ENCODE data around the gene KISS1R. TPM values are rescaled to one million over a fixed set of nuclear protein-coding genes. Genes with fewer than 3 reads are reported as not detected.

The KISS1R gene
- total RNA-seq, 5 donors from 2014 or later (not counting 1 experiment from before 2014, with no cell fraction given) = 1.5 to 4.9 (median 2.8) TPM

DNA sequence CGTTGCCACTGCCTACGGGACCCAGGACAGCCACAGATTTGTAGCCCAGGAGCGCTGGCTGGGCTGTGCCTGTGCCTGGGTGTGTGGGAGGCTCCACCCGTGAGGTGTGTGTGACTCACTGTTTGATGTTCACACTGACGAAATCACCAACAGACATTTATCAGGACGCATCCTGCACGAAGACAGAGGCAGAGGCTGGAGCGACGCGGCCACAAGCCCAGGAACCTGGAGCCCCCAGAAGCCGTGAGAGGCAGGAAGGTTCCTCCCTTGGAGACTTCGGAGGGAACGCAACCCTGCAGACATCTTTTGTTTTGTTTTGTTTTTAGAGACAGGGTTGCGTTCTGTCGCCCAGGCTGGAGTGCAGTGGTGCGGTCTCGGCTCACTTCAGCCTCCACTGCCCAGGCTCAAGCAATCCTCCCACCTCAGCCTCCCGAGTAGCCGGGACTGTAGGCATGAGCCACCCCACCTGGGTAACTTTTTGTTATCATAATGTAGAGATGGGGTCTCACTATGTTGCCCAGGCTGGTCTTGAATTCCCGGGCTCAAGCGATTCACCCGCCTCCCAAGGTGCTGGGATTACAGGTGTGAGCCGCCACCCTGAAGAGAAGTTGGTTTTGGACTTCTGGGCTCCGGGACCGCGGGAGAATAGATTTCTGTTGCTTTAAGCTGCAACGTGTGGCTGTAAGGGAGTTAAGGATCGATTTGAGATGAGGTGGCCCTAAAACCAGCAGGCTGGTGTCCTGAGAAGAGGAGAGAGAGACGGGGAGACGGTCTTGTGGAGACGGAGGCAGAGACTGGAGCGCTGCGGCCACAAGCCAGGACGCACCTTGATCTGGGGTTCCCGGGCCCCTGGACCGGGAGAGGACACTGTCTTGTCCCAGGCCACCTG is 42.1 kb downstream of the KISS1R start:
- H3K4me1 Mint-ChIP-seq = peaks cover 0 to 8% (median 4%) of the 10 kb centered on the region in 3 donors
- Histone ChIP-seq H3K27me3 (replicated peaks in 1 of 2; ENCODE audit: control insufficient read depth in 2 of 2, extremely low read depth in 1 of 2, insufficient read depth in 2 of 2, low read length in 1 of 2) (no peaks in the 10 kb centered on the region), H3K27ac (ENCODE audit: low read length) (no peak overlapping the region), H3K9me3 (no peaks in the 10 kb centered on the region), H3K36me3 (ENCODE audit: control insufficient read depth in 2 of 2, extremely low read depth in 1 of 2, insufficient read depth in 1 of 2, low read length in 1 of 2) (peaks cover 0 to under 1% of the 10 kb centered on the region in 2 donors), H3K4me3 (ENCODE audit: control insufficient read depth in 1 of 2, extremely low read depth in 1 of 2, low read length in 1 of 2) (no peak overlapping the region), H3K4me1 (ENCODE audit: control insufficient read depth in 1 of 2, extremely low read depth in 1 of 2, insufficient read depth in 2 of 2, low read length in 2 of 2) (peaks cover 0 to 9% of the 10 kb centered on the region in 2 experiments)
- WGBS (ENCODE audit: insufficient coverage) = 87% methylated on average over 20 of the region's 36 CpGs
- H3K27ac Mint-ChIP-seq = no peak overlapping the region
- POLR2A ChIA-PET = interaction anchor here in 1 of 2 donors (0.7 kb wide), 1 partner anchor 365 kb away, joined by 3 read pairs; no protein-coding TSS in a partner anchor
- CTCF ChIA-PET = no interaction called here
- no peak for DNase-seq
- H3K9me3 Mint-ChIP-seq = no peaks in the 10 kb centered on the region
- H3K27me3 Mint-ChIP-seq = no peaks in the 10 kb centered on the region
- H3K4me3 Mint-ChIP-seq = no peak overlapping the region
- ATAC-seq (replicated peaks in 1 of 4) = peak in 1 of 4 experiments; percentile 53
- H3K36me3 Mint-ChIP-seq = no peaks in the 10 kb centered on the region

DNA sequence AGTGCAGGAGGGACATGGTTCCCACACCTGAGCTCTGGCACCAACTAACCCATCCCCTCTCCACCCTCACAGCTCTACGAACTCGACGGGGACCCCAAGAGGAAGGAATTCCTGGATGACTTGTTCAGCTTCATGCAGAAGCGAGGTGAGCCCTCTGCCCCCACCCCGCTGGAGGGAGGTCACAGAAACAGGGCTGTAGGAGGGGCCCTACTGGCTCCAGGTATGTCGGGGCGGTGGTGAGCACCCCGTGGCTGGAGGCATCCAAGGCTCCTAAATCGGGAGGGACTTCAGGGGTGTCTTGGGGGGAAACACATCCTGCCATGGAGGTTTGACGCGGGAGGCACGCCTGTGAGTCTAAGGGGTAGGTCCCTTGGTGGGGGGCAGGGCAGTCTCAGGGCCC is 42.9 kb downstream of the KISS1R start:
- ChIA-PET CTCF (no interaction called here), POLR2A (no interaction called here)
- no peak for ATAC-seq (replicated peaks in 1 of 4)
- Mint-ChIP-seq H3K4me1 (peaks cover 0 to 8% (median 3%) of the 10 kb centered on the region in 3 donors), H3K27ac (no peak overlapping the region), H3K4me3 (no peak overlapping the region), H3K9me3 (no peaks in the 10 kb centered on the region), H3K27me3 (no peaks in the 10 kb centered on the region), H3K36me3 (peaks cover 3% of the 10 kb centered on the region)
- H3K9me3 ChIP-seq = no peaks in the 10 kb centered on the region
- H3K4me1 ChIP-seq (ENCODE audit: control insufficient read depth in 1 of 2, extremely low read depth in 1 of 2, insufficient read depth in 2 of 2, low read length in 2 of 2) = peaks cover 0 to 6% of the 10 kb centered on the region in 2 experiments
- no peak overlapping the region for H3K4me3 ChIP-seq (ENCODE audit: control insufficient read depth in 1 of 2, extremely low read depth in 1 of 2, low read length in 1 of 2)
- WGBS (ENCODE audit: insufficient coverage) = 79% methylated on average over 9 of the region's 12 CpGs
- peaks cover 0 to 5% of the 10 kb centered on the region in 2 donors for H3K36me3 ChIP-seq (ENCODE audit: control insufficient read depth in 2 of 2, extremely low read depth in 1 of 2, insufficient read depth in 1 of 2, low read length in 1 of 2)
- no peak overlapping the region for H3K27ac ChIP-seq (ENCODE audit: low read length)
- H3K27me3 ChIP-seq (replicated peaks in 1 of 2; ENCODE audit: control insufficient read depth in 2 of 2, extremely low read depth in 1 of 2, insufficient read depth in 2 of 2, low read length in 1 of 2) = no peaks in the 10 kb centered on the region
- no peak for DNase-seq

DNA sequence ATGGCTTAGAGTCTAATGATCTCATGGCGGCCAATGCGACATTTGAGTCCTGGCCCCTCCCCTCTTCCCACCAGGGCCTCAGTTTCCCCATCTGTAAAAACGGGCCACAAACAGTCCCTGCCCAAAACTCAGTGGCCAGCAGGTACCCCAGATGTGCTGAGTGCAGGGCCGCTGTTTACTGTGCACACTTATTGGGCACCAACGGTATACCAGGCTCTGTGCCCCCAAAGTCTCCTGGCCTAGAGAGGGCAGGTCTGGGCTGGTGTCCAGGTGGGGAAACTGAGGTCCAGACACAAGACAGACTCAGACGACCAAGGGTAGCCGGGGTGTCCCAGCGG is 43.4 kb downstream of the KISS1R start:
- H3K4me3 ChIP-seq (ENCODE audit: control insufficient read depth in 1 of 2, extremely low read depth in 1 of 2, low read length in 1 of 2) = no peak overlapping the region
- Mint-ChIP-seq H3K4me3 (no peak overlapping the region), H3K4me1 (peaks cover 0 to 8% (median 3%) of the 10 kb centered on the region in 3 donors), H3K27ac (no peak overlapping the region), H3K27me3 (no peaks in the 10 kb centered on the region), H3K36me3 (peaks cover 7% of the 10 kb centered on the region), H3K9me3 (no peaks in the 10 kb centered on the region)
- peaks cover 0 to 5% of the 10 kb centered on the region in 2 donors for H3K36me3 ChIP-seq (ENCODE audit: control insufficient read depth in 2 of 2, extremely low read depth in 1 of 2, insufficient read depth in 1 of 2, low read length in 1 of 2)
- CTCF ChIA-PET = no interaction called here
- DNase-seq (no peak), ATAC-seq (replicated peaks in 1 of 4) (no peak)
- peaks cover 0 to 6% of the 10 kb centered on the region in 2 experiments for H3K4me1 ChIP-seq (ENCODE audit: control insufficient read depth in 1 of 2, extremely low read depth in 1 of 2, insufficient read depth in 2 of 2, low read length in 2 of 2)
- H3K27ac ChIP-seq (ENCODE audit: low read length) = no peak overlapping the region
- no peaks in the 10 kb centered on the region for H3K27me3 ChIP-seq (replicated peaks in 1 of 2; ENCODE audit: control insufficient read depth in 2 of 2, extremely low read depth in 1 of 2, insufficient read depth in 2 of 2, low read length in 1 of 2)
- no peaks in the 10 kb centered on the region for H3K9me3 ChIP-seq
- POLR2A ChIA-PET = no interaction called here
- WGBS (ENCODE audit: insufficient coverage) = 86% methylated on average over 7 of the region's 8 CpGs

DNA sequence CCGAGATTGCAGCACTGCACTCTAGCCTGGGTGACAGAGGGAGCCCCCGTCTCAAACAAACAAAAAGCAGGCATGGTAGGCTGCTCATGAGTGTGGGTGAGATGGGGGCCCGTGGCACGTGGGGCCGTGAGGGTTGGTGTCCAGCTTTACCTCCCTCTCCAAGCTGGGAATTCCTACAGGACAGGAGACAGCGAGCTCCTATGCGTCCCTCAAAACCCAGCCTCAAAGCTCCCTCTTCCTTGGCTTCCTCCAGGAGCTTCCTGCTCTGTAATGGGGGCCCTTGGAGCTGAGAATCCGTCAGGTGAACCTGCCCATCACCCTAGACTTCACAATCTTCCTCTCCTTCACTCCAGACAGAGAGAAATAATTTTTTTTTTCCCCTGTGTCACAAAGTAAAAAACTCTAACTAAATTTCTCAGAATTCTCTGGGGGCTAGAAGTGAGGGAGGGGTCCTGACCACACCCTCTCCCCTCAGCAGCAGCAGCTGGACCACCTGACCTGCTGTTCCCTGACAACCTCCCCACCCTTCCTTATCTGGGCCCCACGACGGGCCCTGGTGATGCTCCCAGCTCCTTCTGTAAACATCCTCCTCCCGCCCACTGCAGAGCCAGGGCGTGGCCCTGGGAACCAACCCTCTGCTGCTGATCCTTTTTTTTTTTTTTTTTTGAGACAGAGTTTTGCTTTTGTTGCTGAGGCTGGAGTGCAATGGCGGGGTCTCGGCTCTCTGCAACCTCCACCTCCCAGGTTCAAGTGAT is 44.9 kb downstream of the KISS1R start:
- 69% methylated on average over 6 of the region's 14 CpGs for WGBS (ENCODE audit: insufficient coverage)
- DNase-seq (no peak), ATAC-seq (replicated peaks in 1 of 4) (no peak)
- Histone ChIP-seq H3K27ac (ENCODE audit: low read length) (no peak overlapping the region), H3K4me3 (ENCODE audit: control insufficient read depth in 1 of 2, extremely low read depth in 1 of 2, low read length in 1 of 2) (no peak overlapping the region), H3K4me1 (ENCODE audit: control insufficient read depth in 1 of 2, extremely low read depth in 1 of 2, insufficient read depth in 2 of 2, low read length in 2 of 2) (peaks cover 0 to 6% of the 10 kb centered on the region in 2 experiments), H3K27me3 (replicated peaks in 1 of 2; ENCODE audit: control insufficient read depth in 2 of 2, extremely low read depth in 1 of 2, insufficient read depth in 2 of 2, low read length in 1 of 2) (no peaks in the 10 kb centered on the region), H3K36me3 (ENCODE audit: control insufficient read depth in 2 of 2, extremely low read depth in 1 of 2, insufficient read depth in 1 of 2, low read length in 1 of 2) (peaks cover 0 to 10% of the 10 kb centered on the region in 2 donors), H3K9me3 (no peaks in the 10 kb centered on the region)
- POLR2A ChIA-PET = no interaction called here
- H3K9me3 Mint-ChIP-seq = no peaks in the 10 kb centered on the region
- CTCF ChIA-PET = interaction anchor here in 1 of 2 donors (0.6 kb wide), 1 partner anchor 193 kb away, joined by 10 read pairs; no protein-coding TSS in a partner anchor
- no peaks in the 10 kb centered on the region for H3K27me3 Mint-ChIP-seq
- no peak overlapping the region for H3K4me3 Mint-ChIP-seq
- H3K27ac Mint-ChIP-seq = no peak overlapping the region
- H3K36me3 Mint-ChIP-seq = peaks cover 7% of the 10 kb centered on the region
- H3K4me1 Mint-ChIP-seq = peaks cover 0 to 8% (median 3%) of the 10 kb centered on the region in 3 donors

DNA sequence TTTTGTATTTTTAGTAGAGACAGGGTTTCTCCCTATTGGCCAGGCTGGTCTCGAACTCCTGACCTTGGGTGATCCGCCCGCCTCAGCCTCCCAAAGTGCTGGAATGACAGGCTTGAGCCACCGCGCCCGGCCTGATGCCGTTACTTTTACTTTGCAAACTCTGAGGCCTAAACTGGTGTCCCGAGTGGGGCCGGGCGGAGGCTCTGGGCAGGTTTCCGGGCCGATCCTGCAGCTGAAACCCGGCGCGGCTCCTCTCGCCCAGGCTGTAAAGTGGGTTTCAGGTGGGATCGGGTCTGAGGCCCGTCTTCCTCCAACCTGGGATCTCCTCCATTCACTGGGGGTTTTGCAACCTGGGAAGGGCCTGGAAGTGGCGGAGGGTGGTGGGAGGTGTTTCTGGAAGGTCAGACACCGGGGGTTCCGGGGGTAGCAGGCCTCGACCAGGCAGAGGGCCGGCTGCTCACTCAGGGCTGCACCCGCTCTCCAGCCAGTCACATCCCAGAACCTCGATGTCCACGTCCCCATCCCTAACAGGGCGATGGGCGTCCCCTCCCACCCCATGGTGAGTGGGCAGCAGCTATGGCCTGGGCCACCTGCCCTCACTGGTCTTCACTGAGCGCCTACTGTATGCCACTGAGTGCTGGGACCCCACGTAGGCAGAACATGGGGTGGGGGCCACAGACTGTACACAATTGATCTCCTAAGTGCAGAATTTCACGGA is 45.7 kb downstream of the KISS1R start:
- DNase-seq (no peak), ATAC-seq (replicated peaks in 1 of 4) (no peak)
- H3K27ac Mint-ChIP-seq = no peak overlapping the region
- Histone ChIP-seq H3K4me3 (ENCODE audit: control insufficient read depth in 1 of 2, extremely low read depth in 1 of 2, low read length in 1 of 2) (no peak overlapping the region), H3K36me3 (ENCODE audit: control insufficient read depth in 2 of 2, extremely low read depth in 1 of 2, insufficient read depth in 1 of 2, low read length in 1 of 2) (peaks cover 0 to 10% of the 10 kb centered on the region in 2 donors), H3K4me1 (ENCODE audit: control insufficient read depth in 1 of 2, extremely low read depth in 1 of 2, insufficient read depth in 2 of 2, low read length in 2 of 2) (peaks cover 0 to 6% of the 10 kb centered on the region in 2 experiments), H3K27ac (ENCODE audit: low read length) (no peak overlapping the region), H3K9me3 (no peaks in the 10 kb centered on the region), H3K27me3 (replicated peaks in 1 of 2; ENCODE audit: control insufficient read depth in 2 of 2, extremely low read depth in 1 of 2, insufficient read depth in 2 of 2, low read length in 1 of 2) (no peaks in the 10 kb centered on the region)
- WGBS (ENCODE audit: insufficient coverage) = 88% methylated on average over 19 of the region's 31 CpGs
- H3K36me3 Mint-ChIP-seq = peaks cover 10% of the 10 kb centered on the region
- no peaks in the 10 kb centered on the region for H3K27me3 Mint-ChIP-seq
- H3K4me3 Mint-ChIP-seq = no peak overlapping the region
- H3K4me1 Mint-ChIP-seq = peaks cover 0 to 8% (median 3%) of the 10 kb centered on the region in 3 donors
- ChIA-PET POLR2A (no interaction called here), CTCF (interaction anchor here in 1 of 2 donors (0.6 kb wide), 1 partner anchor 192 kb away, joined by 10 read pairs; no protein-coding TSS in a partner anchor)
- no peaks in the 10 kb centered on the region for H3K9me3 Mint-ChIP-seq

DNA sequence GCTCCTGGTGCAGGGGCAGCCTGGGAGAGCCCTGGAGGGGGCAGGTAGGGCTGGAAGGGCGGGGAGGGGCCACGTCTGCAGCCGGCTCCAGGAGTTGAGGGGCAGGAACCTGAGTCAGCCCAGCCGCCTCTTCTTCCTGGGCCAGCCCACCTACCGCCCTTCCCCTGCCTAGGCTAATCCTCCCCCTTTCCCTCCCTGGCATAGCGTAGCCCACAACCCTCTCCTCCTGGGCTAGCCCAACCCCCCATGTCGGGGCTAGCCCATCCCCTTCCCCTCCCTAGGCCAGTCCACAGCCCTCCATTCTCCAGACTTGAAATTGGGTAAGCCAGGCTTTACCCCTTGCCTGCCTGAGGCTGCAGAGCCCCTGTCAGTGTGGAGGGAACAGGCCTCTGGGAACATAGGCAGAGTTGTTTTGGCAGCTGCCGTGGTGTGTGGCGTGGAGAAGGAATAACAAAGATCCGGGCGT is 46.4 kb downstream of the KISS1R start:
- ChIA-PET POLR2A (no interaction called here), CTCF (no interaction called here)
- Mint-ChIP-seq H3K36me3 (peaks cover 13% of the 10 kb centered on the region), H3K9me3 (no peaks in the 10 kb centered on the region), H3K27me3 (no peaks in the 10 kb centered on the region), H3K27ac (no peak overlapping the region), H3K4me3 (no peak overlapping the region), H3K4me1 (peaks cover 0 to 8% (median 3%) of the 10 kb centered on the region in 3 donors)
- Histone ChIP-seq H3K4me3 (ENCODE audit: control insufficient read depth in 1 of 2, extremely low read depth in 1 of 2, low read length in 1 of 2) (no peak overlapping the region), H3K27ac (ENCODE audit: low read length) (no peak overlapping the region), H3K36me3 (ENCODE audit: control insufficient read depth in 2 of 2, extremely low read depth in 1 of 2, insufficient read depth in 1 of 2, low read length in 1 of 2) (peaks cover 3 to 13% of the 10 kb centered on the region in 2 donors), H3K27me3 (replicated peaks in 1 of 2; ENCODE audit: control insufficient read depth in 2 of 2, extremely low read depth in 1 of 2, insufficient read depth in 2 of 2, low read length in 1 of 2) (no peaks in the 10 kb centered on the region), H3K9me3 (no peaks in the 10 kb centered on the region), H3K4me1 (ENCODE audit: control insufficient read depth in 1 of 2, extremely low read depth in 1 of 2, insufficient read depth in 2 of 2, low read length in 2 of 2) (peaks cover 0 to 6% of the 10 kb centered on the region in 2 experiments)
- 83% methylated on average over 6 of the region's 11 CpGs for WGBS (ENCODE audit: insufficient coverage)
- ATAC-seq (replicated peaks in 1 of 4) = no peak
- DNase-seq = no peak

Measured in T-cell (primary cell).